Prostate gland (tissue), 2 donors: ENCODE results near the gene BCAP29. TPM values are rescaled to one million over a fixed set of nuclear protein-coding genes. Genes with fewer than 3 reads are reported as not detected.

Experiments used
- DNase-seq: peaks from one replicate; pipeline ENCODE4 v3.0.0-alpha.2; 2019; ENCODE audit warnings: low spot score
- H3K27ac ChIP-seq, 2 donors: fragments of 200-600 bp; sonication (generic); 2 replicates each; pipeline ENCODE4 v1.5.1; 2017 to 2019
- H3K27me3 ChIP-seq: fragments of 200-600 bp; sonication (generic); replicated peaks from 2 replicates; pipeline ENCODE4 v1.5.1; 2019; ENCODE audit not compliant: insufficient read depth
- H3K36me3 ChIP-seq, 2 donors: fragments of 200-600 bp; sonication (generic); 1 replicate in 1 of 2; 2 replicates in 1 of 2; pipeline versions ENCODE4 v1.5.1 to v1.8.1; 2017 to 2019
- H3K4me1 ChIP-seq: fragments of 200-600 bp; sonication (generic); replicated peaks from 2 replicates; pipeline ENCODE4 v1.5.1; 2019
- H3K4me3 ChIP-seq, 2 donors: fragments of 200-600 bp; sonication (generic); 2 replicates each; pipeline ENCODE4 v1.5.1; 2017 to 2019
- H3K9me3 ChIP-seq: fragments of 200-600 bp; sonication (generic); 2 replicates; pipeline ENCODE4 v1.5.1; 2017
- CTCF ChIP-seq, 4 experiments: fragments of 200-600 bp in 2 of 4; fragments of 450-650 bp in 2 of 4; sonication (generic) in 2 of 4; IDR thresholded peaks; 1 replicate in 3 of 4; 2 replicates in 1 of 4; pipeline ENCODE4 v1.5.1; 2016 to 2019; ENCODE audit warnings: antibody characterized with exemption in 4 of 4, mild to moderate bottlenecking in 2 of 4, moderate library complexity in 2 of 4
- POLR2A ChIP-seq: fragments of 450-650 bp; IDR thresholded peaks from one replicate; pipeline ENCODE4 v1.6.1; 2016; ENCODE audit warnings: antibody characterized with exemption, mild to moderate bottlenecking
- POLR2AphosphoS5 ChIP-seq: sonication (generic); formaldehyde crosslinking; IDR thresholded peaks from one replicate; pipeline ENCODE4 v1.6.1; 2017; ENCODE audit warnings: antibody characterized with exemption
- WGBS: methylation state at CpG from one replicate; pipeline ENCODE4 v1.1.5; 2018; 5-methylcytosine and 5-hydroxymethylcytosine counted together
- intact Hi-C: fragments of 100-400 bp; cut with DNase I; formaldehyde crosslinking; loops from one replicate; pipeline ENCODE4 v1.14.2; 2022
- total RNA-seq, 2 donors: library from RNA; depleted of rRNA; stranded (reverse); fragments of >200 nt; gene quantifications; one replicate each; pipeline ENCODE4 v1.1.0, GENCODE V29; 2016

BCAP29 gene
- total RNA-seq, 2 donors from 2014 or later = 95.4 to 99.9 TPM

- H3K4me3 ChIP-seq = no peak overlapping the region
- no peak for DNase-seq
- intact Hi-C loops = no loop called here
- H3K36me3 ChIP-seq = no peaks in the 10 kb centered on the region
- H3K9me3 ChIP-seq = no peaks in the 10 kb centered on the region
- H3K27ac ChIP-seq = no peak overlapping the region
- WGBS = 91% methylated on average over 8 of the region's 8 CpGs
- no peaks in the 10 kb centered on the region for H3K4me1 ChIP-seq
- H3K27me3 ChIP-seq = no peaks in the 10 kb centered on the region
- TF ChIP-seq CTCF (IDR thresholded peaks at IDR 0.05) (no peak), POLR2A (no peak), POLR2AphosphoS5 (no peak)
These were observed 48.5 kb downstream of the BCAP29 start for GRCh38 chr7:107628461-107629064.

- Histone ChIP-seq H3K27ac (no peak overlapping the region), H3K9me3 (no peaks in the 10 kb centered on the region), H3K4me3 (no peak overlapping the region), H3K27me3 (no peaks in the 10 kb centered on the region), H3K36me3 (no peaks in the 10 kb centered on the region), H3K4me1 (no peaks in the 10 kb centered on the region)
- TF ChIP-seq CTCF (IDR thresholded peaks at IDR 0.05) (no peak), POLR2AphosphoS5 (no peak), POLR2A (no peak)
- intact Hi-C loops = no loop called here
- 91% methylated on average over 8 of the region's 8 CpGs for WGBS
- no peak for DNase-seq
These were observed 50.3 kb downstream of the BCAP29 start for GRCh38 chr7:107630342-107630741.

GRCh38 chr7:107631588-107632491 is 51.8 kb downstream of the BCAP29 start:
- H3K36me3 ChIP-seq = no peaks in the 10 kb centered on the region
- intact Hi-C loops = no loop called here
- no peak for DNase-seq
- no peak overlapping the region for H3K4me3 ChIP-seq
- H3K27ac ChIP-seq = no peak overlapping the region
- no peaks in the 10 kb centered on the region for H3K4me1 ChIP-seq
- H3K9me3 ChIP-seq = no peaks in the 10 kb centered on the region
- H3K27me3 ChIP-seq = no peaks in the 10 kb centered on the region
- 89% methylated on average over 12 of the region's 12 CpGs for WGBS
- TF ChIP-seq POLR2AphosphoS5 (no peak), POLR2A (no peak), CTCF (IDR thresholded peaks at IDR 0.05) (no peak)

- intact Hi-C loops = no loop called here
- 87% methylated on average over 2 of the region's 2 CpGs for WGBS
- Histone ChIP-seq H3K36me3 (no peaks in the 10 kb centered on the region), H3K9me3 (no peaks in the 10 kb centered on the region), H3K27me3 (no peaks in the 10 kb centered on the region), H3K27ac (no peak overlapping the region), H3K4me1 (no peaks in the 10 kb centered on the region), H3K4me3 (no peak overlapping the region)
- DNase-seq = no peak
- no peak for TF ChIP-seq POLR2A
- TF ChIP-seq POLR2AphosphoS5 = no peak
- TF ChIP-seq CTCF (IDR thresholded peaks at IDR 0.05) = no peak
These were observed 52.4 kb downstream of the BCAP29 start for GRCh38 chr7:107632492-107632865.
